ENCODE results near the gene TCN1. TPM values are rescaled to one million over a fixed set of nuclear protein-coding genes. Genes with fewer than 3 reads are reported as not detected.

The TCN1 gene
- not detected for total RNA-seq

GRCh38 chr11:59866397-59866796 is at the start of gene TCN1:
TCN1 (minus strand) TSS chr11:59866487; CDS start chr11:59866470, 17 bp downstream.

GRCh38 chr11:59878575-59878974 is 12.3 kb upstream of the TCN1 start, which contains the start of gene OOSP3:
OOSP3 (plus strand) TSS chr11:59878782; CDS start chr11:59878809, 27 bp downstream.

GRCh38 chr11:59845399-59845798 is 20.9 kb downstream of the TCN1 start, which contains the start of gene CBLIF:
CBLIF (minus strand) TSS chr11:59845499; CDS start chr11:59845453, 46 bp downstream.

DNA sequence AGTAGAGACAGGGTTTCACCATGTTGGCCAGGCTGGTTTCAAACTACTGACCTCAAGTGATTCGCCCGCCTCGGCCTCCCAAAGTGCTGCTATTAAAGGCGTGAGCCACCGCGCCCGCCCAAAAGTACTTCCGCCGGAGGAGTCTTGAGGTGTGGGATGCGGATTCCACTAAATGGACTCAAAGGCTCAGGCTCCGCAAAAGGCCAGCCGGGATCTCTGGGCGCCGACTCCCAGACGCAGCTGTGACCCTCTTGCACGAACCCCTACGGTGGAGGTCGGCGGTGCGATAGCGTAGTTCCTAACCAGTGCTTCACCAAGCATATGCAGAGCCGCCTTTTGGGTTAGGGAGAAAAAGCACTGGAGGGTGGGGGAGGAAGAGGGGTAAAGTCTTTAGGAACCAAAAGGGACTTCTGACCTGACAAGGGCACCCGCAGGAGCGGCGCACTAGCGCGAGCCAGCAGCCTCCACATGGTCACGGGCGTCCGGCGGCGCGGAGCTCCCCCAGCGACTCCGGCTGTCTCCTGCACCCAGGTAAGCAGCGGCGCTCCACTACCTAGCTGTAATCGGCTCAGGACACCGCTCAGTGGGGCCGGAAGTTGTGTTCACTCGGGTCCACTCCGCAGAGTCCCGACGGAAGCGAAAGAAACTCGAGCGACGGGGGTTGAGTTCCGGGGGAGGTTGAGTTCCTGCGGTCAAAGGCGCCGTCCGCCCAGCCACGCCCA is 55.9 kb downstream of the TCN1 start, which contains the start of gene MRPL16:
Gene MRPL16 (minus strand): TSS at position 590 of the 722 bp plus-strand sequence. CDS start 120 bp downstream, at position 470.

Other genes starting within 250 kb of the TCN1 start
- 10.6 TPM for gene PATL1, start 197.4 kb downstream of the TCN1 start, total RNA-seq
- gene OR10V1, start 152.6 kb downstream of the TCN1 start, total RNA-seq = not detected
- 49.5 TPM for gene STX3, start 111.1 kb downstream of the TCN1 start, total RNA-seq
- gene MRPL16, start 55.7 kb downstream of the TCN1 start, total RNA-seq = 20.7 TPM
- gene CBLIF, start 21.0 kb downstream of the TCN1 start, total RNA-seq = not detected
- not detected for gene OOSP3, start 12.3 kb upstream of the TCN1 start, total RNA-seq
- gene OOSP1, start 71.9 kb upstream of the TCN1 start, total RNA-seq = not detected
- not detected for gene OOSP4A, start 97.5 kb upstream of the TCN1 start, total RNA-seq
- gene OOSP4B, start 150.7 kb upstream of the TCN1 start, total RNA-seq = not detected
- gene OOSP2, start 173.9 kb upstream of the TCN1 start, total RNA-seq = not detected
- gene MS4A3, start 190.2 kb upstream of the TCN1 start, total RNA-seq = not detected
- gene MS4A2, start 222.2 kb upstream of the TCN1 start, total RNA-seq = not detected